GM21528 (cell line): ENCODE data around the gene PMM2.
"Not testable (repeated sequence)": the region's sequence is repeated elsewhere in the genome, so short reads cannot be mapped to it uniquely, and the experiment has no call there.

Source experiments
- ATAC-seq: cut with Tn5 transposase; IDR thresholded peaks from one replicate; pipeline ENCODE4 v1.9.1; 2021; ENCODE audit warnings: mild to moderate bottlenecking, moderate library complexity; ENCODE audit not compliant: unreplicated experiment, low FRiP score

PMM2 gene

DNA sequence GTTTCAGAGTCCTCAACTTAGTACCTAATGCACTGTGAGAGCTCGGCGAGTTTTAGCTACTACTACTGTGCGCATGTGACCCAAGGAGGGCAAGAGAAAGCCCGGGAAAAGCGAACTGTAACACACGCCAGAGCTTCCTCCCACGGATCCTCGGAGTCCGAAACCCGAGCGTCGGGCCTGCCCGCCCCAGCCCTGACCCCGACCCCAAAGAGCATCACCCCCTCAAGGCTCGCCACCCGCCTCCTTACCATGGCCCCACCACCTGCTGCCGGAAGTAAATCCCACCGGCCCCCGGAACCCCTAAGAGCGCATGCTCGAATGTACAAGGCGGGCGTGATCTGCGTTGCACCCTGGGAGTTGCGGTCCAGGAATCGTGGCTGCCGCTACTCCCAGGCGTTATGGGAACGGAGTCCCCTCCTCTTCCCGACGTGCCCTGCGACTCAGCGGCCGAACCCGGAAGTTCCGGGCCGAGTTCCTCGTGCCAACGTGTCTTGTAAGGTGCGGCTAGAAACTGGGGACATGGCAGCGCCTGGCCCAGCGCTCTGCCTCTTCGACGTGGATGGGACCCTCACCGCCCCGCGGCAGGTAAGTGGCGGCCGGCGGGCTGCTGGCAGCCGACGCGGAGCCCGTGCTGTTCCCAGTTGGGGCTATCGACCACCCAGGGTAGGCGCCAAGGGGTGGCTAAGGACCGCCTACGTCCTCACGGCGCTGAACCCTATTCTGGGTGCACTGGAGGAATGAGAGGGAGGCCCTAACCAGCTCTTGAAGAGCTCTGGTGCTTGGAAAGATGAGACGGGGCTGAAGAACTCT is at the start of gene PMM2, which contains the start of gene TMEM186:
PMM2 (plus strand) TSS at position 476 of the 810 bp plus-strand sequence; CDS start at position 520, 44 bp downstream.
TMEM186 (minus strand) TSS at position 276 of the 810 bp plus-strand sequence; CDS start at position 251, 25 bp downstream.
- ATAC-seq = peak; percentile 94

DNA sequence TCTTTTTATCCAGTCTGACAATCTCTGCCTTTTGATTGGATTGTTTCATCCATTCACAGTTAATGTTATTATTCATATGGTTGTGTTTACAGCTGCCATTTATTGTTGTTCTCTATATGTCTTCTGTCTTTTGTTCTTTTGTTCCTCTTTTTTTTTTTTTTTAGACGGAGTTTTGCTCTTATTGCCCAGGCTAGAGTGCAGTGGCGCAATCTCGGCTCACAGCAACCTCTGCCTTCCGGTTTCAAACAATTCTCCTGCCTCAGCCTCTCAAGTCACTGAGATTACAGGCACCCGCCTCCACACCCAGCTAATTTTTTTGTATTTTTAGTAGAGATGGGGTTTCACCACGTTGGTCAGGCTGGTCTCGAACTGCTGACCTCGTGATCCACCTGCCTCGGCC is 48.7 kb upstream of the PMM2 start:
- ATAC-seq = not testable (repeated sequence)

DNA sequence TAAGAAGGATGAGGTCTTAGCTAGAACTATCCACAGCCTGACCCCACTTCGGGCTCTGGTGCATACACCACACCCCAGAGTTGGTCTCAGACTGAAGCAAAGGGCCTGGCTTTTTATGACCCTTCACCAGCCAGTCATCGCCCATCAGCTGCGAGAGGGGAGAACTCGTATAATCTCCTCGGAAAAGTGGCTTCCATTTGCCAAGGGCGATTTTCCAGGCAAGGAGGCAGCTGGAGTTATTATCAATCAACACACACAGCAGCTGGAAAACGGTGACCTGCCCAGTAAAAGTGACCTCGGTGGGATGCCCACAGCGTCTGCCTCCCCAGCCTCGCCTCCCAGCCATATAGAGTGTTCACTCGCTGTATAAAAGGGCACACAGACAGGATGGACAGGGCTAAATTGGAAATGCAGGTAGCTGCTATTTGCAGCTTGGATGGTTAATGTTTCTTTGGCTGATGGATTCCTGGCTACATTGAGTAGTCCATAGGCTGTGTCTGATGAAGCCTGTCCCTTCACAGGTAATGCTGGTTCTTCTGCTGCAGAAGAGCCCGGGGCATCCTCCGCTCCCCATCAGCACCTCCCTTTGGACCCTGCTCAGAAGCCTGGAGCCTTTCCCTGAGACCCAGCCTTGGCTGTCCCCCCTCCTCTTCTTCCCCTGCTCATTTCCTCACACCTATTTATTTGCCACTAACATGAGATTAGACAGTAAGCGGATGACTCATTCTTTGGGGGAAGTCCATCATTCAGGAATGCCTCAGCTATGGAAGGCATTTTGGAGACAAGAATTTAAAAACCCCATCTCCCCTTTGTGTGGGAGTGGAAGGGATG is 45.9 kb upstream of the PMM2 start:
- ATAC-seq = no peak

GRCh38 chr16:8752706-8753105 is 44.9 kb upstream of the PMM2 start:
- ATAC-seq = no peak

GRCh38 chr16:8753416-8754054 is 44.1 kb upstream of the PMM2 start:
- ATAC-seq = no peak

GRCh38 chr16:8756755-8757154 is 40.9 kb upstream of the PMM2 start:
- no peak for ATAC-seq

- ATAC-seq = no peak
These were observed 39.6 kb upstream of the PMM2 start for GRCh38 chr16:8758022-8758421.

- no peak for ATAC-seq
These were observed 37.6 kb upstream of the PMM2 start for GRCh38 chr16:8760021-8760420.

- no peak for ATAC-seq
These were observed 36.6 kb upstream of the PMM2 start for GRCh38 chr16:8761078-8761477.

GRCh38 chr16:8762254-8762653 is 35.4 kb upstream of the PMM2 start:
- no peak for ATAC-seq

GRCh38 chr16:8763083-8763482 is 34.6 kb upstream of the PMM2 start:
- no peak for ATAC-seq

GRCh38 chr16:8763899-8764298 is 33.7 kb upstream of the PMM2 start:
- no peak for ATAC-seq

GRCh38 chr16:8764525-8765250 is 33.0 kb upstream of the PMM2 start:
- no peak for ATAC-seq

DNA sequence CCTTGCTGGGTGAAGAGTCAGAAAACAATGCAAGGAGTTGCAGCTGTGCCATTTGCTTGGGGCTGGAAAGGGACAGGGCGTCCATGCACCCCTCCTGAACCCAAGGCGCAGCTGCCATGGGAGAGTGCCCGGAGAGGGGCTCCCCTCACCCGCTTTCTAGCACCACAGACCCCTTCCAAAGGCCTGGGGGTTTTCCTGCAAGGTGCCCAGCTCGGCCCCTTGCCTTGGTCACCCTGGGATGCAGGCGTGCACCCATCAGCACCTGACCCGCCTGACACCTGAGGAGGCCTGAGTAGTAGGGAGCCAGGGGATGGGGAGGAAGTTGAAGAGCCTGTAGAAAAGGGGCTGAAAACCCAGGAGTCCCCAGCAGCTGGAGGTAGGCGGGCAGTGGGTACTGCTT is 30.5 kb upstream of the PMM2 start:
- ATAC-seq = no peak

GRCh38 chr16:8768283-8768682 is 29.4 kb upstream of the PMM2 start:
- ATAC-seq = no peak

- no peak for ATAC-seq
These were observed 28.9 kb upstream of the PMM2 start for GRCh38 chr16:8768692-8769091.

DNA sequence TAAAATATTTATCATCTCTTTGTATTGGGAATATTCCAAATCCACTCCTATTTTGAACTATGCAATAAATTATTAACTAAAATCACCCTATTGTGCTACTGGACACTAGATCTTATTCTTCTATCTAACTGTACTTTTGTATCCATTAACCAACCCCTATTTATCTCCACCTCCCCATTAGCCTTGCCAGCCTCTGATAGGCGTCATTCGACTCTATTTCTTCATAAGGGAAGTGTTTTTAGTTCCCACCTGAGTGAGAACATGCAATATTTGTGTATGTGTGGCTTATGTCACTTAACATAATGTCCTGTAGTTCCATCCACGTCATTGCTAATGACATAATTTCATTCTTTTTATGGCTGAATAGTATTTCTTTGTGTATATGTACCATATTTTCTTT is 24.1 kb upstream of the PMM2 start:
- no peak for ATAC-seq

- ATAC-seq = no peak
These were observed 23.4 kb upstream of the PMM2 start for GRCh38 chr16:8774208-8774607.

GRCh38 chr16:8775359-8775758 is 22.3 kb upstream of the PMM2 start:
- ATAC-seq = no peak

DNA sequence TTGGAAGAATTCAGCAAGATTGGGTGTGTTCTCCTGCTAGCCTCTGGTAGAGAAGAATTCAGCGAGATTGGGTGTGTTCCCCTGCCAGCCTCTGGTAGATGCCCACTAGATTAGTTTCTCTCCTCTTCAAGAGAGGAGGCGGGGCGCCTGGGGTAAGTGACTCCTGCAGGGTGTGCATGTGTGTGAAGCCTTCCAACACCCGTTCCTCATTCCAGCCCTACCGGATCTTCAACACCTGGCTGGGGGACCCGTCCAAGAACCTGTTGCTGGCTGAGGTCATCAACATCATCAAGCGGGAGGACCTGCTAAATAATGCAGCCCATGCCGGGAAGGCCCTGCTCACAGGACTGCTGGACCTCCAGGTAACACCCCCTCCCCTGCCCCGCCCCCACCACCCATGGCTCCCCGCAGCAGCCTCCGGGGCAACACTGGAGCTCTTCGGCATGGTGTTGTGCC is 21.5 kb upstream of the PMM2 start:
- ATAC-seq = no peak
